HL-60 (cell line): ENCODE results near the gene AHRR.

Experiments
- DNase-seq, 2 experiments: peaks; one replicate each; pipeline ENCODE4 v3.0.0-alpha.2; 2010 to 2020; ENCODE audit warnings: low read depth in 1 of 2, low spot score in 1 of 2
- H3K27ac ChIP-seq: fragments of 250-450 bp; sonication (Bioruptor Pico); replicated peaks from 2 replicates; pipeline ENCODE4 v1.5.1; 2020; ENCODE audit warnings: mild to moderate bottlenecking, moderate library complexity
- H3K27me3 ChIP-seq: fragments of 250-450 bp; sonication (Bioruptor Pico); 2 replicates; pipeline ENCODE4 v1.5.1; 2021; ENCODE audit warnings: mild to moderate bottlenecking, moderate library complexity; ENCODE audit not compliant: insufficient read depth, poor library complexity, severe bottlenecking
- H3K4me3 ChIP-seq: replicated peaks from 2 replicates; pipeline ENCODE4 v1.5.1; 2011; ENCODE audit warnings: mild to moderate bottlenecking, control low read depth, low read length; ENCODE audit not compliant: insufficient read depth
- CTCF ChIP-seq: IDR thresholded peaks from one replicate; pipeline ENCODE4 v1.5.1; 2011; ENCODE audit warnings: low read length, control low read depth, inconsistent platforms; ENCODE audit not compliant: insufficient read depth
- GABPA ChIP-seq: IDR thresholded peaks from 2 replicates; pipeline ENCODE4 v1.6.1; 2012; ENCODE audit warnings: low read depth
- POLR2AphosphoS5 ChIP-seq: IDR thresholded peaks from 2 replicates; pipeline ENCODE4 v1.6.1; 2012; ENCODE audit warnings: low read depth
- REST ChIP-seq: IDR thresholded peaks from 2 replicates; pipeline ENCODE4 v1.6.1; 2012; ENCODE audit warnings: low read depth; ENCODE audit not compliant: insufficient replicate concordance
- SPI1 ChIP-seq: IDR thresholded peaks from 2 replicates; pipeline ENCODE4 v1.6.1; 2012; ENCODE audit warnings: low read depth, mild to moderate bottlenecking, borderline replicate concordance

Gene AHRR

DNA sequence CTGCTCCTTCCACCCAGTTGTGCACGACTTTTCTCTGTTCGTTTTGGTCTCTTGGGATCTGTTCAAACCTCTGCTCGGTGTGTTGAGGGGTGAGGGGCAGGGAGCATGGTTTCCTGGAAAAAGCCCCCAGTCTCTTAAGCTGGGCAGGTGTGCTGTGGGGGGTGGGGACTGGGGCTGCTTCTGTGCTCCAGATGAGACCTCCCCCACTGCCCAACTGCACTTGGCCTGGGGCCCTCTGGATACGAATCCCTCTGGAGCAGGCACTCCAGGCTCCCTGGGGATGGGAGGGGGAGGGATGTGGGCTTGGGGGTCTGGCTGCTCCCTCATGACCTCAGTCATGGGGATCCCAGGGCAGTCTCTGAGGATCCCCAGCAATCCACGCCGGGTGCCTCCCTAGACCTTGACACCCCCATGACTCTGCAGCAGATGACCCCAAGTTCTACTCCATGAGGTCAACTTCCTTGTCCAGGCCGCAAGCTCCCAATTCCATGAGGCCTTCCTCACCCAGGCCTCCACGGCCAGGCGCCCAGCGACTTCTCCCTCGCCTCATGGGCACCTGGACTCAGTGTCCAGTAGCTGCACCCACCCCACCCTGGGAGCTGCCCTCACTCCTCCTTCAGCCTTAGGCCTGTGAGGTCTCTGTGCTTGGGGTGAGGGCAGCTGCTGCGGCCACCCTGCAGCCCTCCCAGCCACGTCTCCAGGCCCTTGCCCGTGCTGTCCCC lies 5.9 kb upstream of the AHRR start:
- TF ChIP-seq POLR2AphosphoS5: no peak
- no peak for TF ChIP-seq CTCF
- no peak for TF ChIP-seq REST
- TF ChIP-seq GABPA: no peak
- TF ChIP-seq SPI1: no peak
- H3K27ac ChIP-seq: no peak overlapping the region
- no peak overlapping the region for H3K4me3 ChIP-seq
- no peaks in the 10 kb centered on the region for H3K27me3 ChIP-seq
- no peak for DNase-seq

- Histone ChIP-seq H3K27ac (no peak overlapping the region), H3K4me3 (no peak overlapping the region), H3K27me3 (no peaks in the 10 kb centered on the region)
- no peak for TF ChIP-seq REST
- TF ChIP-seq GABPA: no peak
- no peak for TF ChIP-seq POLR2AphosphoS5
- DNase-seq: no peak
These were observed 5.1 kb upstream of the AHRR start for GRCh38 chr5:316210-317085.

DNA sequence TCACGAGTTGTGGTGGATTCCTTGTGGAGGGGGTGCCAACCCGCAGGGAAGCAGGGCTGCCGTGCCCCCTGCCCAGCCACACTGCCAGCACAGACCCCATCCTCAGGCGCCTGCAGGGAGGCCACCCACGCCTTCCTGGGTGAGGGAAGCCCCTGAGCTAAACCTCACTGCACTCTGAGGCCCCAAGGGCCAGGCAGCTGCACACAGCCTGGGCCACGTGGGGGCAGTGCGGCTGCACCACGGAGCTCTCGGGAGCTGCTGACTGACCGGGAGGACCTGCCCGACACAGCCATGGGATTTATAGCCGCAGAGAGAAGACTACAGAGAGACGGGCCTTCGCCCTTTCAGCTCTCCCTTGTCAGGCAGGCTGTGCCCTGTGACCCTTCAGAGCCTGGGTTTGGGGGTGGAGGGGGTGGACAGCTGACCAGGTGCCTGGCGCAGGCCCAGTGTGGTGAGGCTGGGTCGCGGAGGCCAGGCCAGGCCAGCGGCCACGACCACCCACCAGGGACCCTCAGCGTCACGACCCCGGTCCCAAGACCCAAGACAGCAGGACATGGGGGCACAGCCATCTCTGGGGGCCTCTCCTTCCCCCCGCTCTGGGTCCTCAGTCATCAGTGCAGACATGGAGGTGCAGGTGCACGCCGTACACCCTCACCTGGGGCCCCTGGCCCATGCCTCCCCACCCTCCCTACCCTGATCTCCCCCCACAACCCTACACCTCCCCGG lies 4.3 kb upstream of the AHRR start:
- Histone ChIP-seq H3K4me3 (no peak overlapping the region), H3K27me3 (no peaks in the 10 kb centered on the region), H3K27ac (peak overlapping the region; percentile 41)
- peak; percentile 35 to 85 for DNase-seq
- no peak for TF ChIP-seq REST
- no peak for TF ChIP-seq GABPA
- TF ChIP-seq SPI1: no peak
- TF ChIP-seq CTCF: peak; percentile 64
- peak; percentile 57; the same call in 1 of the 2 replicates for TF ChIP-seq POLR2AphosphoS5
